Measurements from ENCODE around the gene PMEPA1. TPM values are rescaled to one million over a fixed set of nuclear protein-coding genes. Genes with fewer than 3 reads are reported as not detected.

The PMEPA1 gene
- total and polyA plus RNA-seq, 10 of the 15 experiments (the other 5 are each of a cell fraction or from before 2014, with no cell fraction given): 0.02 to 0.10 (median 0.04) TPM; not detected in 3

DNA sequence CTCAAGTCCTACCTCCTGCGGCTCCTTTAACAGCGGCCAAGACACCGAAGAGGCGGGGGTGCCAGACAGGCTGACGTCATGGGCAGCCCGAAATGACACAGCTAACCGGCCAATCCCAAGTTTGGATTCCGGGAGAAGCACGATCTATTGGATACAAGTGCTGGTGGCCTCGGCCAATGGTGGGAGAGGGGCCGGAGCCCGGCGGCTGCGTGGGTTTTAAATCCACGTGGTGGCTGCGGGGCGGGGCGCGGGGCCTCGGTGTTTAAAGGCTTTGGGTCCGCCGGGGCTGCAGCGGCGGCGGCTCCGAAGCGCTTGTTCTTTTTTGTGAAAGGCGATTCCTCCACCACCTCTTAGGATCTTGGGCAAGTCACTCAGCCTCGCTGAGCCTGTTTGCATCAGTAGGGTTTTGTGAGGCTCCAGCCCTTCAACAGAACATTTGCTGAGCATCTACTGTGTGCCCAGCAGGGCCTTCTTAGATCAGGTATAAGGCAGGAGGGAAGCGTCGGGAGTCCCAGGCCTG is 8.7 kb upstream of the PMEPA1 start:
- CTCF ChIA-PET: interaction anchor here (0.6 kb wide), 1 partner anchor 53 kb away, joined by 3 read pairs; no protein-coding TSS in a partner anchor
- no peaks in the 10 kb centered on the region for H3K36me3 ChIP-seq (ENCODE audit: control insufficient read depth in 2 of 2, insufficient read depth in 2 of 2, low read length in 1 of 2)
- in situ Hi-C loops (cut with MboI) (no loop called here), intact Hi-C loops (cut with micrococcal nuclease; ENCODE audit: unreplicated experiment) (no loop called here)
- no TSS peak for BruUV-seq (replicated peaks)
- POLR2A ChIA-PET: interaction anchor here (1.1 kb wide), 1 partner anchor 36 kb away, joined by 3 read pairs; no protein-coding TSS in a partner anchor
- RAD21 ChIA-PET (ENCODE audit: unreplicated experiment): no interaction called here
- H3K4me3 ChIP-seq: no peak overlapping the region
- SMC1A ChIA-PET (ENCODE audit: uncharacterized antibody, unreplicated experiment): no interaction called here
- WGBS (ENCODE audit: insufficient coverage, insufficient replicate concordance, low lambda C conversion rate, missing lambda C conversion rate): 2% methylated on average over 23 of the region's 31 CpGs
- H3K9ac ChIP-seq (ENCODE audit: control insufficient read depth, insufficient read depth, low read length): no peak overlapping the region
- H3K4me2 ChIP-seq (ENCODE audit: control insufficient read depth, insufficient read depth): peak overlapping the region; percentile 50
- peak; percentile 64 for DNase-seq (ENCODE audit: low read depth, low spot score)
- no peaks in the 10 kb centered on the region; the same call in 1 of the 2 replicates for H3K4me1 ChIP-seq (ENCODE audit: control insufficient read depth, insufficient read depth, low read length)
- ATAC-seq: peak; percentile 99
- H3K27ac ChIP-seq (ENCODE audit: control insufficient read depth, insufficient read depth): no peak overlapping the region
- H3K27me3 ChIP-seq (replicated peaks in 1 of 2; ENCODE audit: control insufficient read depth in 2 of 2, insufficient read depth in 2 of 2, low read length in 1 of 2): peaks cover 2 to 5% of the 10 kb centered on the region in 2 experiments; a peak in 3 of 4 replicates
- H4K20me1 ChIP-seq (ENCODE audit: control insufficient read depth, insufficient read depth): peaks cover 2% of the 10 kb centered on the region; the same call in 1 of the 2 replicates
- peak; percentile 52 for FAIRE-seq
- no peaks in the 10 kb centered on the region for H3K79me2 ChIP-seq (ENCODE audit: control insufficient read depth, insufficient read depth, low read length)
- no peak overlapping the region for H2AFZ ChIP-seq (ENCODE audit: control insufficient read depth, low read depth, low read length)
- H3K9me3 ChIP-seq (replicated peaks; ENCODE audit: control insufficient read depth, insufficient read depth, low read length): no peaks in the 10 kb centered on the region
- no peak for TF ChIP-seq ZNF24 (IDR thresholded peaks at IDR 0.05)
- peak; percentile 89; the same call in 1 of the 2 replicates for TF ChIP-seq CHD2 (IDR thresholded peaks at IDR 0.05; ENCODE audit: borderline replicate concordance, low read depth, low read length)
- TF ChIP-seq POLR2A (IDR thresholded peaks at IDR 0.05; ENCODE audit: low read depth, low read length): no peak
- TF ChIP-seq MXI1 (IDR thresholded peaks at IDR 0.05; ENCODE audit: low read depth, low read length): peak; percentile 49; the same call in 1 of the 2 replicates
- TF ChIP-seq RFX5 (IDR thresholded peaks at IDR 0.05; ENCODE audit: low read depth, low read length): peak; percentile 52; the same call in 1 of the 2 replicates
- peak; percentile 97 for TF ChIP-seq ATF7 (IDR thresholded peaks at IDR 0.05; ENCODE audit: low read depth)
- TF ChIP-seq, protein P1, sequence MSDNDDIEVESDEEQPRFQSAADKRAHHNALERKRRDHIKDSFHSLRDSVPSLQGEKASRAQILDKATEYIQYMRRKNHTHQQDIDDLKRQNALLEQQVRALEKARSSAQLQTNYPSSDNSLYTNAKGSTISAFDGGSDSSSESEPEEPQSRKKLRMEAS (IDR thresholded peaks at IDR 0.05; ENCODE audit: low read depth, low read length): peak; percentile 80
- TF ChIP-seq, protein P2, sequence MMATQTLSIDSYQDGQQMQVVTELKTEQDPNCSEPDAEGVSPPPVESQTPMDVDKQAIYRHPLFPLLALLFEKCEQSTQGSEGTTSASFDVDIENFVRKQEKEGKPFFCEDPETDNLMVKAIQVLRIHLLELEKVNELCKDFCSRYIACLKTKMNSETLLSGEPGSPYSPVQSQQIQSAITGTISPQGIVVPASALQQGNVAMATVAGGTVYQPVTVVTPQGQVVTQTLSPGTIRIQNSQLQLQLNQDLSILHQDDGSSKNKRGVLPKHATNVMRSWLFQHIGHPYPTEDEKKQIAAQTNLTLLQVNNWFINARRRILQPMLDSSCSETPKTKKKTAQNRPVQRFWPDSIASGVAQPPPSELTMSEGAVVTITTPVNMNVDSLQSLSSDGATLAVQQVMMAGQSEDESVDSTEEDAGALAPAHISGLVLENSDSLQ (IDR thresholded peaks at IDR 0.05): peak; percentile 97
- TF ChIP-seq ZSCAN29 (IDR thresholded peaks at IDR 0.05): no peak
- TF ChIP-seq, protein P3, sequence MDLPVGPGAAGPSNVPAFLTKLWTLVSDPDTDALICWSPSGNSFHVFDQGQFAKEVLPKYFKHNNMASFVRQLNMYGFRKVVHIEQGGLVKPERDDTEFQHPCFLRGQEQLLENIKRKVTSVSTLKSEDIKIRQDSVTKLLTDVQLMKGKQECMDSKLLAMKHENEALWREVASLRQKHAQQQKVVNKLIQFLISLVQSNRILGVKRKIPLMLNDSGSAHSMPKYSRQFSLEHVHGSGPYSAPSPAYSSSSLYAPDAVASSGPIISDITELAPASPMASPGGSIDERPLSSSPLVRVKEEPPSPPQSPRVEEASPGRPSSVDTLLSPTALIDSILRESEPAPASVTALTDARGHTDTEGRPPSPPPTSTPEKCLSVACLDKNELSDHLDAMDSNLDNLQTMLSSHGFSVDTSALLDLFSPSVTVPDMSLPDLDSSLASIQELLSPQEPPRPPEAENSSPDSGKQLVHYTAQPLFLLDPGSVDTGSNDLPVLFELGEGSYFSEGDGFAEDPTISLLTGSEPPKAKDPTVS (IDR thresholded peaks at IDR 0.05; ENCODE audit: low read depth, low read length): no peak
- TF ChIP-seq, protein P4, sequence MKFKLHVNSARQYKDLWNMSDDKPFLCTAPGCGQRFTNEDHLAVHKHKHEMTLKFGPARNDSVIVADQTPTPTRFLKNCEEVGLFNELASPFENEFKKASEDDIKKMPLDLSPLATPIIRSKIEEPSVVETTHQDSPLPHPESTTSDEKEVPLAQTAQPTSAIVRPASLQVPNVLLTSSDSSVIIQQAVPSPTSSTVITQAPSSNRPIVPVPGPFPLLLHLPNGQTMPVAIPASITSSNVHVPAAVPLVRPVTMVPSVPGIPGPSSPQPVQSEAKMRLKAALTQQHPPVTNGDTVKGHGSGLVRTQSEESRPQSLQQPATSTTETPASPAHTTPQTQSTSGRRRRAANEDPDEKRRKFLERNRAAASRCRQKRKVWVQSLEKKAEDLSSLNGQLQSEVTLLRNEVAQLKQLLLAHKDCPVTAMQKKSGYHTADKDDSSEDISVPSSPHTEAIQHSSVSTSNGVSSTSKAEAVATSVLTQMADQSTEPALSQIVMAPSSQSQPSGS (IDR thresholded peaks at IDR 0.05; ENCODE audit: low read length): 0 out of 2 replicates have a peak, but pooled peaks have one; percentile 45
- TF ChIP-seq NBN (IDR thresholded peaks at IDR 0.05): no peak
- TF ChIP-seq, protein P5, sequence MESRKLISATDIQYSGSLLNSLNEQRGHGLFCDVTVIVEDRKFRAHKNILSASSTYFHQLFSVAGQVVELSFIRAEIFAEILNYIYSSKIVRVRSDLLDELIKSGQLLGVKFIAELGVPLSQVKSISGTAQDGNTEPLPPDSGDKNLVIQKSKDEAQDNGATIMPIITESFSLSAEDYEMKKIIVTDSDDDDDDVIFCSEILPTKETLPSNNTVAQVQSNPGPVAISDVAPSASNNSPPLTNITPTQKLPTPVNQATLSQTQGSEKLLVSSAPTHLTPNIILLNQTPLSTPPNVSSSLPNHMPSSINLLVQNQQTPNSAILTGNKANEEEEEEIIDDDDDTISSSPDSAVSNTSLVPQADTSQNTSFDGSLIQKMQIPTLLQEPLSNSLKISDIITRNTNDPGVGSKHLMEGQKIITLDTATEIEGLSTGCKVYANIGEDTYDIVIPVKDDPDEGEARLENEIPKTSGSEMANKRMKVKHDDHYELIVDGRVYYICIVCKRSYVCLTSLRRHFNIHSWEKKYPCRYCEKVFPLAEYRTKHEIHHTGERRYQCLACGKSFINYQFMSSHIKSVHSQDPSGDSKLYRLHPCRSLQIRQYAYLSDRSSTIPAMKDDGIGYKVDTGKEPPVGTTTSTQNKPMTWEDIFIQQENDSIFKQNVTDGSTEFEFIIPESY (IDR thresholded peaks at IDR 0.05): no peak
- TF ChIP-seq CREM (IDR thresholded peaks at IDR 0.05; ENCODE audit: low read depth): peak; percentile 77
- no peak for TF ChIP-seq NR2C2 (IDR thresholded peaks at IDR 0.05; ENCODE audit: borderline replicate concordance, control insufficient read depth, insufficient read length, low read depth)
- TF ChIP-seq POU2F2 (IDR thresholded peaks at IDR 0.05; ENCODE audit: borderline replicate concordance, low read depth, low read length): no peak
- TF ChIP-seq, protein P6, sequence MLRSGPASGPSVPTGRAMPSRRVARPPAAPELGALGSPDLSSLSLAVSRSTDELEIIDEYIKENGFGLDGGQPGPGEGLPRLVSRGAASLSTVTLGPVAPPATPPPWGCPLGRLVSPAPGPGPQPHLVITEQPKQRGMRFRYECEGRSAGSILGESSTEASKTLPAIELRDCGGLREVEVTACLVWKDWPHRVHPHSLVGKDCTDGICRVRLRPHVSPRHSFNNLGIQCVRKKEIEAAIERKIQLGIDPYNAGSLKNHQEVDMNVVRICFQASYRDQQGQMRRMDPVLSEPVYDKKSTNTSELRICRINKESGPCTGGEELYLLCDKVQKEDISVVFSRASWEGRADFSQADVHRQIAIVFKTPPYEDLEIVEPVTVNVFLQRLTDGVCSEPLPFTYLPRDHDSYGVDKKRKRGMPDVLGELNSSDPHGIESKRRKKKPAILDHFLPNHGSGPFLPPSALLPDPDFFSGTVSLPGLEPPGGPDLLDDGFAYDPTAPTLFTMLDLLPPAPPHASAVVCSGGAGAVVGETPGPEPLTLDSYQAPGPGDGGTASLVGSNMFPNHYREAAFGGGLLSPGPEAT (IDR thresholded peaks at IDR 0.05; ENCODE audit: low read depth): peak; percentile 91
- TF ChIP-seq SP1 (IDR thresholded peaks at IDR 0.05; ENCODE audit: low read depth, low read length): peak; percentile 97
